HEK293 (cell line): ENCODE results near the gene FRS2.
A peak's percentile ranks its signal among the peaks of the same experiment; 100 is the strongest.

Source experiments
- CTCF ChIA-PET: fragments of 350-600 bp; formaldehyde crosslinking; extraction: SDS; loops from one replicate; lab custom pipeline; 2021; ENCODE audit warnings: antibody characterized with exemption; lab: Yijun Ruan, JAX
- POLR2A ChIA-PET: fragments of 300-600 bp; formaldehyde crosslinking; extraction: SDS; loops from one replicate; lab custom pipeline; 2020; ENCODE audit warnings: antibody characterized with exemption, inconsistent platforms; lab: Yijun Ruan, JAX
- H3K27ac ChIP-seq: fragments of 200-500 bp; sonication (Bioruptor generic); 2 replicates; pipeline ENCODE4 v1.5.1; 2014; ENCODE audit warnings: low read depth, low read length, control low read depth, inconsistent platforms; ENCODE audit errors: extremely low read depth
- H3K36me3 ChIP-seq, 2 experiments: fragments of 200-500 bp in 1 of 2; sonication (Bioruptor generic) in 1 of 2; 1 replicate in 1 of 2; 2 replicates in 1 of 2; pipeline ENCODE4 v1.5.1; 2014 to 2017; ENCODE audit warnings: inconsistent platforms in 2 of 2, low read length in 2 of 2; ENCODE audit not compliant: control insufficient read depth in 2 of 2, insufficient read depth in 1 of 2
- H3K4me1 ChIP-seq: fragments of 200-500 bp; sonication (Bioruptor generic); 2 replicates; pipeline ENCODE4 v1.5.1; 2014; ENCODE audit warnings: mild to moderate bottlenecking, low read length, inconsistent platforms; ENCODE audit not compliant: control insufficient read depth, insufficient read depth
- H3K4me3 ChIP-seq: 2 replicates; pipeline ENCODE4 v1.5.1; 2011; ENCODE audit warnings: low read depth, mild to moderate bottlenecking, control low read depth, low read length, moderate library complexity
- H3K9me3 ChIP-seq: fragments of 200-500 bp; sonication (Bioruptor generic); 2 replicates; pipeline ENCODE4 v1.5.1; 2014; ENCODE audit warnings: low read depth, low read length, inconsistent platforms; ENCODE audit not compliant: control insufficient read depth, insufficient read depth
- BCL11B ChIP-seq: fragments of 450-650 bp; formaldehyde crosslinking; IDR thresholded peaks from 2 replicates; pipeline ENCODE4 v1.5.1; 2016; ENCODE audit warnings: low read depth, missing biosample characterization, missing genetic modification characterization
- FEZF1 ChIP-seq: fragments of 450-650 bp; formaldehyde crosslinking; IDR thresholded peaks from 2 replicates; pipeline ENCODE4 v1.5.1; 2016; ENCODE audit warnings: missing biosample characterization, missing genetic modification characterization
- GLI4 ChIP-seq: fragments of 450-650 bp; formaldehyde crosslinking; IDR thresholded peaks from 2 replicates; pipeline ENCODE4 v1.5.1; 2016; ENCODE audit warnings: missing biosample characterization, missing genetic modification characterization
- HIC1 ChIP-seq: fragments of 450-650 bp; formaldehyde crosslinking; IDR thresholded peaks from 2 replicates; pipeline ENCODE4 v1.5.1; 2016; ENCODE audit warnings: missing biosample characterization, missing genetic modification characterization
- KLF10 ChIP-seq: fragments of 450-650 bp; IDR thresholded peaks from 2 replicates; pipeline ENCODE4 v1.5.1; 2018; ENCODE audit warnings: missing biosample characterization, mild to moderate bottlenecking, missing genetic modification characterization
- KLF8 ChIP-seq: fragments of 450-650 bp; formaldehyde crosslinking; IDR thresholded peaks from 2 replicates; pipeline ENCODE4 v1.5.1; 2016; ENCODE audit warnings: missing biosample characterization, missing genetic modification characterization
- KLF9 ChIP-seq: fragments of 450-650 bp; formaldehyde crosslinking; IDR thresholded peaks from 2 replicates; pipeline ENCODE4 v1.5.1; 2016; ENCODE audit warnings: missing biosample characterization, missing genetic modification characterization, low read depth
- PRDM1 ChIP-seq: fragments of 450-650 bp; formaldehyde crosslinking; IDR thresholded peaks from 2 replicates; pipeline ENCODE4; 2016; ENCODE audit warnings: missing biosample characterization, missing genetic modification characterization
- PRDM6 ChIP-seq: fragments of 450-650 bp; formaldehyde crosslinking; IDR thresholded peaks from 2 replicates; pipeline ENCODE4 v1.5.1; 2017; ENCODE audit warnings: missing biosample characterization, missing genetic modification characterization
- SCRT1 ChIP-seq: fragments of 450-650 bp; formaldehyde crosslinking; IDR thresholded peaks from 2 replicates; pipeline ENCODE4 v1.5.1; 2016; ENCODE audit warnings: missing biosample characterization, missing genetic modification characterization, borderline replicate concordance
- YY1 ChIP-seq: fragments of 450-650 bp; formaldehyde crosslinking; IDR thresholded peaks from 2 replicates; pipeline ENCODE4 v1.5.1; 2018; ENCODE audit warnings: missing biosample characterization, missing genetic modification characterization
- ZBTB8A ChIP-seq: fragments of 450-650 bp; formaldehyde crosslinking; IDR thresholded peaks from 2 replicates; pipeline ENCODE4 v1.5.1; 2016; ENCODE audit warnings: missing biosample characterization, missing genetic modification characterization
- ZFP69B ChIP-seq: fragments of 450-650 bp; formaldehyde crosslinking; IDR thresholded peaks from 2 replicates; pipeline ENCODE4 v1.5.1; 2016; ENCODE audit warnings: missing biosample characterization, missing genetic modification characterization
- ZNF10 ChIP-seq: fragments of 450-650 bp; formaldehyde crosslinking; IDR thresholded peaks from 2 replicates; pipeline ENCODE4 v1.5.1; 2017; ENCODE audit warnings: missing biosample characterization, missing genetic modification characterization
- ZNF169 ChIP-seq: fragments of 450-650 bp; formaldehyde crosslinking; IDR thresholded peaks from 2 replicates; pipeline ENCODE4 v1.5.1; 2016; ENCODE audit warnings: missing biosample characterization, missing genetic modification characterization
- ZNF184 ChIP-seq: fragments of 450-650 bp; IDR thresholded peaks from 2 replicates; pipeline ENCODE4 v1.5.1; 2018; ENCODE audit warnings: missing biosample characterization, mild to moderate bottlenecking, missing genetic modification characterization
- ZNF202 ChIP-seq: fragments of 450-650 bp; formaldehyde crosslinking; IDR thresholded peaks from 2 replicates; pipeline ENCODE4 v1.5.1; 2016; ENCODE audit warnings: missing biosample characterization, missing genetic modification characterization, borderline replicate concordance
- ZNF292 ChIP-seq: fragments of 450-650 bp; formaldehyde crosslinking; IDR thresholded peaks from 2 replicates; pipeline ENCODE4 v1.5.1; 2016; ENCODE audit warnings: low read depth, missing biosample characterization, missing genetic modification characterization, borderline replicate concordance
- ZNF324 ChIP-seq: fragments of 450-650 bp; formaldehyde crosslinking; IDR thresholded peaks from 2 replicates; pipeline ENCODE4 v1.5.1; 2016; ENCODE audit warnings: missing biosample characterization, missing genetic modification characterization
- ZNF362 ChIP-seq: fragments of 450-650 bp; formaldehyde crosslinking; IDR thresholded peaks from 2 replicates; pipeline ENCODE4 v1.5.1; 2016; ENCODE audit warnings: missing biosample characterization, missing genetic modification characterization
- ZNF366 ChIP-seq: fragments of 450-650 bp; formaldehyde crosslinking; conservative IDR thresholded peaks from 2 replicates; pipeline ENCODE4 v1.5.1; 2016; ENCODE audit warnings: missing biosample characterization, missing genetic modification characterization
- ZNF391 ChIP-seq: fragments of 450-650 bp; formaldehyde crosslinking; IDR thresholded peaks from 2 replicates; pipeline ENCODE4 v1.5.1; 2016; ENCODE audit warnings: low read depth, missing biosample characterization, missing genetic modification characterization, borderline replicate concordance
- ZNF394 ChIP-seq: fragments of 450-650 bp; formaldehyde crosslinking; IDR thresholded peaks from 2 replicates; pipeline ENCODE4 v1.5.1; 2016; ENCODE audit warnings: missing biosample characterization, missing genetic modification characterization, mild to moderate bottlenecking, moderate library complexity, borderline replicate concordance
- ZNF473 ChIP-seq: fragments of 450-650 bp; formaldehyde crosslinking; IDR thresholded peaks from 2 replicates; pipeline ENCODE4 v1.5.1; 2017; ENCODE audit warnings: missing biosample characterization, missing genetic modification characterization
- ZNF558 ChIP-seq: fragments of 450-650 bp; formaldehyde crosslinking; IDR thresholded peaks from 2 replicates; pipeline ENCODE4 v1.5.1; 2016; ENCODE audit warnings: missing biosample characterization, missing genetic modification characterization
- ZNF560 ChIP-seq: fragments of 450-650 bp; formaldehyde crosslinking; IDR thresholded peaks from 2 replicates; pipeline ENCODE4 v1.5.1; 2017; ENCODE audit warnings: missing biosample characterization, missing genetic modification characterization, borderline replicate concordance
- ZNF610 ChIP-seq: fragments of 450-650 bp; formaldehyde crosslinking; IDR thresholded peaks from 2 replicates; pipeline ENCODE4 v1.5.1; 2016; ENCODE audit warnings: missing biosample characterization, missing genetic modification characterization, borderline replicate concordance
- ZNF747 ChIP-seq: fragments of 450-650 bp; formaldehyde crosslinking; IDR thresholded peaks from 2 replicates; pipeline ENCODE4 v1.5.1; 2016; ENCODE audit warnings: missing biosample characterization, missing genetic modification characterization
- ZNF792 ChIP-seq: fragments of 450-650 bp; formaldehyde crosslinking; IDR thresholded peaks from 2 replicates; pipeline ENCODE4 v1.5.1; 2016; ENCODE audit warnings: missing biosample characterization, missing genetic modification characterization

Gene FRS2

GRCh38 chr12:69484428-69484827 lies 14.2 kb downstream of the FRS2 start (continued):
- no peak for TF ChIP-seq ZNF391 (tag by site-specific recombination)
- no peak for TF ChIP-seq GLI4 (tag by site-specific recombination)
- peak; percentile 78 for TF ChIP-seq FEZF1 (tag by site-specific recombination)
- peak; percentile 19; the same call in 1 of the 2 replicates for TF ChIP-seq YY1 (tag by site-specific recombination)
- TF ChIP-seq ZNF169: no peak
- TF ChIP-seq ZNF366 (tag by site-specific recombination): no peak
- no peak for TF ChIP-seq ZNF560 (tag by site-specific recombination)
- TF ChIP-seq HIC1: no peak
- peak; percentile 20; the same call in 1 of the 2 replicates for TF ChIP-seq KLF8 (tag by site-specific recombination)
- TF ChIP-seq ZBTB8A (tag by site-specific recombination): peak; percentile 52; the same call in 1 of the 2 replicates
- no peak for TF ChIP-seq ZNF324 (tag by site-specific recombination)
- TF ChIP-seq ZNF747 (tag by site-specific recombination): no peak
- no peak for TF ChIP-seq ZNF473 (tag by site-specific recombination)
- no peak for TF ChIP-seq SCRT1 (tag by site-specific recombination)
- TF ChIP-seq ZNF292 (tag by site-specific recombination): no peak
- TF ChIP-seq ZNF184 (tag by site-specific recombination): no peak
- no peak for TF ChIP-seq ZNF558
- TF ChIP-seq KLF10: peak; percentile 22; the same call in 1 of the 2 replicates
- TF ChIP-seq ZNF792 (tag by site-specific recombination): no peak
- TF ChIP-seq ZNF394 (tag by site-specific recombination): peak; percentile 44; the same call in 1 of the 2 replicates
- 0 out of 2 replicates have a peak, but pooled peaks have one; percentile 49 for TF ChIP-seq ZNF10 (tag by site-specific recombination)
- peak; percentile 85; the same call in 1 of the 2 replicates for TF ChIP-seq ZNF610 (tag by site-specific recombination)
- no peak for TF ChIP-seq PRDM1 (tag by site-specific recombination)
- no peak for TF ChIP-seq ZFP69B (tag by site-specific recombination)

GRCh38 chr12:69490920-69491643 lies 20.9 kb downstream of the FRS2 start:
- H3K36me3 ChIP-seq: peaks cover 0 to 8% of the 10 kb centered on the region in 2 experiments; a peak in 1 of 3 replicates
- peaks cover 7% of the 10 kb centered on the region; the same call in 1 of the 2 replicates for H3K4me1 ChIP-seq
- CTCF ChIA-PET: interaction anchor here (0.6 kb wide), 1 partner anchor 1595 kb away, joined by 3 read pairs; no protein-coding TSS in a partner anchor
- POLR2A ChIA-PET: interaction anchor here (0.7 kb wide), 1 partner anchor 84 kb away, joined by 7 read pairs; no protein-coding TSS in a partner anchor
- H3K4me3 ChIP-seq: no peak overlapping the region
- H3K27ac ChIP-seq: no peak overlapping the region
- no peaks in the 10 kb centered on the region for H3K9me3 ChIP-seq
- TF ChIP-seq BCL11B (tag by site-specific recombination) (no peak), ZNF362 (0 out of 2 replicates have a peak, but pooled peaks have one; percentile 60), YY1 (tag by site-specific recombination) (no peak), PRDM6 (no peak), ZNF202 (tag by site-specific recombination) (peak; percentile 62; the same call in 1 of the 2 replicates), KLF9 (tag by site-specific recombination) (no peak)
